Measurements from ENCODE around the gene PILRA. TPM values are rescaled to one million over a fixed set of nuclear protein-coding genes. Genes with fewer than 3 reads are reported as not detected.

The PILRA gene
- total RNA-seq, 4 donors from 2014 or later, result 5.8 to 9.5 (median 5.9) TPM

GRCh38 chr7:100428199-100428966 is 55.1 kb downstream of the PILRA start, which contains the start of gene ZCWPW1:
ZCWPW1 (minus strand) TSS chr7:100428703; CDS start chr7:100420649, 8,054 bp downstream.
- Histone ChIP-seq H3K9me3 (no peaks in the 10 kb centered on the region), H3K36me3 (peaks cover 0 to 10% (median 0%) of the 10 kb centered on the region in 3 donors), H3K4me1 (peaks cover 0 to 26% (median 4%) of the 10 kb centered on the region in 4 donors), H3K27me3 (no peaks in the 10 kb centered on the region), H3K4me3 (peak within 1 kb of the TSS; percentile 59 to 91 (median 76)), H3K27ac (peak within 1 kb of the TSS; percentile 96 to 100 (median 100))
- peak; percentile 96 to 98 (median 97) for DNase-seq
- TF ChIP-seq, protein P1, sequence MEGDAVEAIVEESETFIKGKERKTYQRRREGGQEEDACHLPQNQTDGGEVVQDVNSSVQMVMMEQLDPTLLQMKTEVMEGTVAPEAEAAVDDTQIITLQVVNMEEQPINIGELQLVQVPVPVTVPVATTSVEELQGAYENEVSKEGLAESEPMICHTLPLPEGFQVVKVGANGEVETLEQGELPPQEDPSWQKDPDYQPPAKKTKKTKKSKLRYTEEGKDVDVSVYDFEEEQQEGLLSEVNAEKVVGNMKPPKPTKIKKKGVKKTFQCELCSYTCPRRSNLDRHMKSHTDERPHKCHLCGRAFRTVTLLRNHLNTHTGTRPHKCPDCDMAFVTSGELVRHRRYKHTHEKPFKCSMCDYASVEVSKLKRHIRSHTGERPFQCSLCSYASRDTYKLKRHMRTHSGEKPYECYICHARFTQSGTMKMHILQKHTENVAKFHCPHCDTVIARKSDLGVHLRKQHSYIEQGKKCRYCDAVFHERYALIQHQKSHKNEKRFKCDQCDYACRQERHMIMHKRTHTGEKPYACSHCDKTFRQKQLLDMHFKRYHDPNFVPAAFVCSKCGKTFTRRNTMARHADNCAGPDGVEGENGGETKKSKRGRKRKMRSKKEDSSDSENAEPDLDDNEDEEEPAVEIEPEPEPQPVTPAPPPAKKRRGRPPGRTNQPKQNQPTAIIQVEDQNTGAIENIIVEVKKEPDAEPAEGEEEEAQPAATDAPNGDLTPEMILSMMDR (IDR thresholded peaks at IDR 0.05), result peak in 1 of 6 experiments; percentile 12
- peak; percentile 100 for TF ChIP-seq POLR2A (IDR thresholded peaks at IDR 0.05)

- Histone ChIP-seq H3K9me3 (no peaks in the 10 kb centered on the region), H3K36me3 (peaks cover 0 to 18% (median 0%) of the 10 kb centered on the region in 3 donors), H3K27ac (peak overlapping the region; percentile 96 to 100 (median 100)), H3K4me3 (peak overlapping the region; percentile 59 to 91 (median 76)), H3K27me3 (no peaks in the 10 kb centered on the region), H3K4me1 (peaks cover 0 to 33% (median 4%) of the 10 kb centered on the region in 4 donors)
- TF ChIP-seq, protein P1 (IDR thresholded peaks at IDR 0.05), result peak; percentile 6 to 63 (median 54)
- TF ChIP-seq POLR2A (IDR thresholded peaks at IDR 0.05), result peak; percentile 77 to 81
- DNase-seq, result peak; percentile 100
These were observed 55.8 kb downstream of the PILRA start for GRCh38 chr7:100428967-100429636.

DNA sequence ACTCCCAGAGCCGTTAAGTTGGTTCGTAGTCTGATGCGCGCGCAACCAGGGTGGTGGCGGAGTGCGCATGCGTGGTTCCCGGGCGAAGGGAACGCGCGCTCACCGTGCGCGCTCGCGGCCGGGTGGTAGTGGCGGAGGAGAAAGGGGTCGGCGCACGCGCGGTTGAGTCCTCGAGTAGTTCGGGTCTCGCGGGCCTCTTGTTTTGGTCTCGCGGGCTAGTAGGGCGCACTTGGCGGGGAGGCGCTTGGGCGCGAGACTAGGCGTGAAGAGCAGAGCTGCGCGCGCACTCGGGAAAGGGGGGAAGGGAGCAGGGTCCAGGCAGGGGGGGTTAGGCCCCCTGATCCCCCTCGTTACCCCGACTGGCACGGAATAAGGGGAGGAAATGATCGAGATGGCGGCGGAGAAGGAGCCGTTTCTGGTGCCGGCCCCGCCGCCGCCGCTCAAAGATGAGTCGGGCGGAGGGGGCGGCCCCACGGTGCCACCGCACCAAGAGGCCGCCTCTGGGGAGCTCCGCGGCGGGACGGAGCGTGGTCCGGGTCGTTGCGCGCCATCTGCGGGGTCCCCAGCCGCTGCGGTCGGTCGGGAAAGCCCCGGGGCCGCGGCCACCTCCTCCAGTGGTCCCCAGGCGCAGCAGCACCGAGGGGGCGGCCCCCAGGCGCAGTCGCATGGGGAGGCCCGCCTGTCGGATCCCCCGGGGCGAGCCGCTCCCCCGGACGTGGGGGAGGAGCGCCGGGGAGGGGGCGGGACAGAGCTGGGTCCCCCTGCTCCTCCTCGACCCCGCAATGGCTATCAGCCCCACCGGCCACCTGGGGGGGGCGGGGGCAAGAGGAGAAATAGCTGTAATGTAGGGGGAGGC is 56.6 kb downstream of the PILRA start, which contains the start of gene MEPCE:
Gene MEPCE (plus strand): TSS at position 195 of the 856 bp plus-strand sequence. CDS start 188 bp downstream, at position 383.
- TF ChIP-seq, protein P1 (IDR thresholded peaks at IDR 0.05), result no peak
- peak in 1 of 2 donors; percentile 62 for TF ChIP-seq POLR2A (IDR thresholded peaks at IDR 0.05)

GRCh38 chr7:100430493-100431285 is 57.4 kb downstream of the PILRA start:
- TF ChIP-seq, protein P1 (IDR thresholded peaks at IDR 0.05), result no peak
- no peak for TF ChIP-seq POLR2A (IDR thresholded peaks at IDR 0.05)
- Histone ChIP-seq H3K36me3 (peaks cover 0 to 25% (median 0%) of the 10 kb centered on the region in 3 donors), H3K27me3 (no peaks in the 10 kb centered on the region), H3K4me1 (peaks cover 0 to 44% (median 10%) of the 10 kb centered on the region in 4 donors), H3K4me3 (peak overlapping the region; percentile 59 to 91 (median 76)), H3K9me3 (no peaks in the 10 kb centered on the region), H3K27ac (peak overlapping the region; percentile 96 to 100 (median 100))
- peak in 1 of 3 donors; percentile 71 for DNase-seq

More for the DNA sequence above, 56.6 kb downstream of the PILRA start, which contains the start of gene MEPCE:
- Histone ChIP-seq H3K4me1 (peaks cover 0 to 38% (median 6%) of the 10 kb centered on the region in 4 donors), H3K4me3 (peak within 1 kb of the TSS; percentile 59 to 91 (median 76)), H3K27ac (peak within 1 kb of the TSS; percentile 96 to 100 (median 100)), H3K9me3 (no peaks in the 10 kb centered on the region), H3K36me3 (peaks cover 0 to 25% (median 0%) of the 10 kb centered on the region in 3 donors), H3K27me3 (no peaks in the 10 kb centered on the region)
- DNase-seq, result peak; percentile 94 to 98 (median 97)
